Transverse colon (tissue), 4 donors: ENCODE data around the gene CDK8. TPM values are rescaled to one million over a fixed set of nuclear protein-coding genes. Genes with fewer than 3 reads are reported as not detected.

Source experiments
- DNase-seq: peaks from one replicate; pipeline ENCODE4 v3.0.0-alpha.2; 2019
- H3K27ac ChIP-seq, 4 donors: fragments of 200-600 bp; sonication (generic); 2 replicates each; pipeline ENCODE4 v1.5.1; 2016 to 2018; ENCODE audit warnings: inconsistent platforms in 4 of 4
- H3K27me3 ChIP-seq: fragments of 200-600 bp; sonication (generic); 2 replicates; pipeline ENCODE4 v1.5.1; 2017; ENCODE audit warnings: inconsistent platforms
- H3K36me3 ChIP-seq, 4 donors: fragments of 200-600 bp; sonication (generic); 2 replicates each; pipeline ENCODE4 v1.5.1; 2017 to 2019; ENCODE audit warnings: inconsistent platforms in 4 of 4
- H3K4me1 ChIP-seq, 4 donors: fragments of 200-600 bp; sonication (generic); 2 replicates each; pipeline ENCODE4 v1.5.1; 2017 to 2020; ENCODE audit warnings: inconsistent platforms in 4 of 4
- H3K4me3 ChIP-seq, 4 donors: fragments of 200-600 bp; sonication (generic); 1 replicate in 1 of 4; 2 replicates in 3 of 4; pipeline versions ENCODE4 v1.5.1 to v1.6.1; 2017 to 2019; ENCODE audit warnings: inconsistent platforms in 4 of 4
- H3K9me3 ChIP-seq, 2 donors: fragments of 200-600 bp; sonication (generic); 2 replicates each; pipeline ENCODE4 v1.5.1; 2017 to 2019; ENCODE audit warnings: inconsistent platforms in 2 of 2
- CTCF ChIP-seq, 5 experiments: fragments of 200-600 bp in 3 of 5; fragments of 450-650 bp in 2 of 5; sonication (generic) in 3 of 5; IDR thresholded peaks; 1 replicate in 2 of 5; 2 replicates in 3 of 5; pipeline ENCODE4 v1.5.1; 2016 to 2017; ENCODE audit warnings: antibody characterized with exemption in 5 of 5, inconsistent platforms in 3 of 5, mild to moderate bottlenecking in 2 of 5, moderate library complexity in 1 of 5
- EP300 ChIP-seq: sonication (generic); formaldehyde crosslinking; IDR thresholded peaks from one replicate; pipeline ENCODE4 v1.6.1; 2017; ENCODE audit warnings: antibody characterized with exemption, low read depth
- POLR2A ChIP-seq: fragments of 450-650 bp; IDR thresholded peaks from one replicate; pipeline ENCODE4 v1.6.1; 2016; ENCODE audit warnings: antibody characterized with exemption, mild to moderate bottlenecking, moderate library complexity
- POLR2AphosphoS5 ChIP-seq, 3 donors: sonication (generic); formaldehyde crosslinking; IDR thresholded peaks; one replicate each; pipeline ENCODE4 v1.6.1; 2016; ENCODE audit warnings: antibody characterized with exemption in 3 of 3
- WGBS, 2 donors: methylation state at CpG; one replicate each; pipeline ENCODE4 v1.1.5; 2018; ENCODE audit warnings: low coverage in 1 of 2; 5-methylcytosine and 5-hydroxymethylcytosine counted together
- in situ Hi-C, 4 donors: fragments of 200-750 bp; cut with MboI; loops; one replicate each; pipeline versions ENCODE4 v1.15.0 to v1.15.1; 2017; ENCODE audit warnings: low sequenced_read_pairs in 3 of 4, low pct_ligation_motif_present in 1 of 4, low pct_unique_long_range_greater_than_20kb in 1 of 4
- intact Hi-C: fragments of 100-400 bp; cut with DNase I; formaldehyde crosslinking; loops from one replicate; pipeline ENCODE4 v1.15.1; 2023; ENCODE audit warnings: low total_unique reads
- total RNA-seq, 4 donors: library from RNA; depleted of rRNA; stranded (reverse); fragments of >200 nt; gene quantifications; one replicate each; pipeline ENCODE4 v1.1.0, GENCODE V29; 2016

CDK8 gene
- total RNA-seq, 4 donors from 2014 or later, result 8.6 to 37.4 (median 22.3) TPM

GRCh38 chr13:26221721-26222519, 32.0 kb upstream of the CDK8 start, which contains the start of gene RNF6:
Gene RNF6 (minus strand): TSS chr13:26222314. CDS start chr13:26219649, 2,665 bp downstream.
- intact Hi-C loops (no loop called here), in situ Hi-C loops (no loop called here)
- Histone ChIP-seq H3K4me1 (peaks cover 8 to 29% (median 23%) of the 10 kb centered on the region in 4 donors), H3K4me3 (peak within 1 kb of the TSS; percentile 70 to 99 (median 90)), H3K9me3 (no peaks in the 10 kb centered on the region), H3K36me3 (peaks cover 0 to 33% (median 9%) of the 10 kb centered on the region in 4 donors), H3K27ac (peak within 1 kb of the TSS; percentile 93 to 100 (median 98)), H3K27me3 (no peaks in the 10 kb centered on the region)
- WGBS, 2 donors, result 1% methylated on average over 44 of the region's 67 CpGs; no CpG with 5 or more reads in 1 of the 2 donors
- peak; percentile 94 for DNase-seq
- TF ChIP-seq EP300, result no peak
- no peak for TF ChIP-seq CTCF (IDR thresholded peaks at IDR 0.05)
- TF ChIP-seq POLR2A, result peak; percentile 76
- peak; percentile 79 to 82 (median 82) for TF ChIP-seq POLR2AphosphoS5 (IDR thresholded peaks at IDR 0.05)

- H3K4me3 ChIP-seq, result peak overlapping the region; percentile 70 to 99 (median 90)
- TF ChIP-seq EP300 (no peak), POLR2A (no peak), POLR2AphosphoS5 (IDR thresholded peaks at IDR 0.05) (no peak), CTCF (IDR thresholded peaks at IDR 0.05) (no peak)
- in situ Hi-C loops, result no loop called here
- intact Hi-C loops, result no loop called here
- H3K9me3 ChIP-seq, result no peaks in the 10 kb centered on the region
- no peak for DNase-seq
- peaks cover 8 to 29% (median 23%) of the 10 kb centered on the region in 4 donors for H3K4me1 ChIP-seq
- no peaks in the 10 kb centered on the region for H3K27me3 ChIP-seq
- WGBS, 2 donors, result 30 to 37% methylated on average over 7 to 16 of the region's 16 CpGs
- H3K27ac ChIP-seq, result peak overlapping the region; percentile 93 to 100 (median 98)
- H3K36me3 ChIP-seq, result peaks cover 0 to 28% (median 6%) of the 10 kb centered on the region in 4 donors
Observed at GRCh38 chr13:26222520-26223046, 31.3 kb upstream of the CDK8 start.

GRCh38 chr13:26225896-26226617, 27.9 kb upstream of the CDK8 start:
- Histone ChIP-seq H3K9me3 (no peaks in the 10 kb centered on the region), H3K27me3 (no peaks in the 10 kb centered on the region), H3K4me3 (no peak overlapping the region), H3K27ac (no peak overlapping the region), H3K4me1 (peaks cover under 1 to 8% (median 7%) of the 10 kb centered on the region in 4 donors), H3K36me3 (no peaks in the 10 kb centered on the region)
- DNase-seq, result no peak
- intact Hi-C loops (no loop called here), in situ Hi-C loops (no loop called here)
- WGBS, 2 donors, result 65 to 80% methylated on average over 4 to 7 of the region's 7 CpGs
- TF ChIP-seq EP300, result no peak
- TF ChIP-seq POLR2A, result no peak
- no peak for TF ChIP-seq POLR2AphosphoS5 (IDR thresholded peaks at IDR 0.05)
- no peak for TF ChIP-seq CTCF (IDR thresholded peaks at IDR 0.05)
